Neuronal stem cell (in vitro differentiated cells): ENCODE measurements around the gene PRKG2.

Experiments used
- DNase-seq: peaks from one replicate; pipeline ENCODE4 v3.0.0-alpha.2; 2013; ENCODE audit warnings: low spot score
- H2AFZ ChIP-seq: one replicate; pipeline ENCODE4 v1.6.1; 2013; ENCODE audit warnings: mild to moderate bottlenecking, low read length, inconsistent platforms
- H2AK5ac ChIP-seq: 2 replicates; pipeline ENCODE4 v1.6.1; 2013; ENCODE audit warnings: low read depth, mild to moderate bottlenecking, inconsistent platforms, low read length, moderate library complexity, mixed read lengths
- H2BK120ac ChIP-seq: 2 replicates; pipeline ENCODE4 v1.6.1; 2013; ENCODE audit warnings: low read depth, mild to moderate bottlenecking, inconsistent platforms, low read length, moderate library complexity, mixed read lengths
- H2BK12ac ChIP-seq: one replicate; pipeline ENCODE4 v1.6.1; 2013; ENCODE audit warnings: low read length, inconsistent platforms
- H2BK15ac ChIP-seq: 2 replicates; pipeline ENCODE4 v1.6.1; 2013; ENCODE audit warnings: mild to moderate bottlenecking, low read length, inconsistent platforms, mixed read lengths
- H2BK5ac ChIP-seq: one replicate; pipeline ENCODE4 v1.6.1; 2013; ENCODE audit warnings: inconsistent platforms, mild to moderate bottlenecking, low read length, moderate library complexity
- H3K14ac ChIP-seq: one replicate; pipeline ENCODE4 v1.6.1; 2013; ENCODE audit warnings: low read length, inconsistent platforms
- H3K18ac ChIP-seq: 2 replicates; pipeline ENCODE4 v1.6.1; 2013; ENCODE audit warnings: low read length, inconsistent platforms
- H3K23ac ChIP-seq: 2 replicates; pipeline ENCODE4 v1.6.1; 2013; ENCODE audit warnings: low read depth, mild to moderate bottlenecking, mixed read lengths, low read length, inconsistent platforms; ENCODE audit not compliant: poor library complexity
- H3K27ac ChIP-seq: replicated peaks from 3 replicates; pipeline ENCODE4 v1.5.1; 2013; ENCODE audit warnings: low read length, inconsistent platforms
- H3K27me3 ChIP-seq, 3 experiments: 2 replicates each; pipeline ENCODE4 v1.6.1; 2013; ENCODE audit warnings: low read length in 3 of 3, mild to moderate bottlenecking in 2 of 3, inconsistent platforms in 1 of 3, low read depth in 1 of 3, mixed read lengths in 1 of 3, moderate library complexity in 1 of 3; ENCODE audit not compliant: control insufficient read depth in 3 of 3, insufficient read depth in 3 of 3
- H3K36me3 ChIP-seq, 2 donors: replicated peaks in 1 of 2; 2 replicates each; pipeline ENCODE4 v1.6.1; 2013; ENCODE audit warnings: low read length in 2 of 2; ENCODE audit not compliant: control insufficient read depth in 2 of 2, insufficient read depth in 2 of 2
- H3K4ac ChIP-seq: 2 replicates; pipeline ENCODE4 v1.6.1; 2013; ENCODE audit warnings: inconsistent platforms, mild to moderate bottlenecking, low read length, moderate library complexity
- H3K4me1 ChIP-seq, 2 donors: 1 replicate in 1 of 2; 2 replicates in 1 of 2; pipeline ENCODE4 v1.6.1; 2013; ENCODE audit warnings: low read length in 2 of 2, low read depth in 1 of 2; ENCODE audit not compliant: control insufficient read depth in 2 of 2, insufficient read depth in 1 of 2
- H3K4me2 ChIP-seq: one replicate; pipeline ENCODE4 v1.6.1; 2013; ENCODE audit warnings: mild to moderate bottlenecking, low read length, inconsistent platforms; ENCODE audit not compliant: insufficient read depth, poor library complexity, severe bottlenecking
- H3K4me3 ChIP-seq, 2 donors: 2 replicates each; pipeline ENCODE4 v1.5.1; 2013; ENCODE audit warnings: low read length in 2 of 2, mild to moderate bottlenecking in 2 of 2, inconsistent platforms in 1 of 2, moderate library complexity in 1 of 2
- H3K79me1 ChIP-seq: one replicate; pipeline ENCODE4 v1.6.1; 2013; ENCODE audit warnings: low read depth, mild to moderate bottlenecking, inconsistent platforms, low read length, moderate library complexity
- H3K9ac ChIP-seq: one replicate; pipeline ENCODE4 v1.6.1; 2013; ENCODE audit warnings: mild to moderate bottlenecking, low read depth, low read length, inconsistent platforms; ENCODE audit not compliant: poor library complexity
- H3K9me3 ChIP-seq, 2 donors: replicated peaks in 1 of 2; 2 replicates each; pipeline versions ENCODE3 to v1.6.1; 2013; ENCODE audit warnings: low read length in 2 of 2, mild to moderate bottlenecking in 2 of 2, inconsistent platforms in 1 of 2, low read depth in 1 of 2, mixed read lengths in 1 of 2, moderate library complexity in 1 of 2; ENCODE audit not compliant: control insufficient read depth in 2 of 2, insufficient read depth in 1 of 2
- H4K8ac ChIP-seq: one replicate; pipeline ENCODE4 v1.6.1; 2013; ENCODE audit warnings: low read depth, mild to moderate bottlenecking, inconsistent platforms, low read length, moderate library complexity
- H4K91ac ChIP-seq: one replicate; pipeline ENCODE4 v1.6.1; 2013; ENCODE audit warnings: low read length, low read depth, mild to moderate bottlenecking, inconsistent platforms; ENCODE audit not compliant: poor library complexity
- WGBS, 2 donors: extraction: QIAGEN DNeasy Blood & Tissue Kit; methylation state at CpG; one replicate each; pipeline ENCODE4 v1.1.7; 2013; ENCODE audit warnings: missing lambda C conversion rate in 2 of 2, mixed read lengths in 1 of 2; ENCODE audit not compliant: insufficient read length in 2 of 2, insufficient replicate concordance in 1 of 2; ENCODE audit errors: extremely low coverage in 2 of 2; 5-methylcytosine and 5-hydroxymethylcytosine counted together

Gene PRKG2

DNA sequence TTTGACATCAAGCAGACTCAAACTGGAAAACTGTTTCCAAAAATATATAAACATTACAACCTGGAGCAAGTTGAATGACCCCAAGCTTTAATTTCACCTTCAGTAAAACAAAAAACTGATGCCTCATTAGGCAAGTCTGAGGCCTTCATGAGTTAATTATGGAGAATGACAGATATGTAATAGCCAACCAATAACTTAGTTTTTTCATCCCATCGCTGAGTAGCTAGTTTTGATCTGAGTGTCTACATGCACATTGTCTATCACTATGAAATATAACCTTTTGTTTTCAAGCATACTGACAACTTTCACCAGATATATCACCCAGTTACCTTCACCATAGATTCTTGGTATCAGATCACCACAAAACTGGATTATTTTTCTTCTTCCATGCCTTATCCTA lies 16.4 kb downstream of the PRKG2 start:
- H3K36me3 ChIP-seq = no peaks in the 10 kb centered on the region
- no peak overlapping the region for H4K91ac ChIP-seq
- H2BK5ac ChIP-seq = no peak overlapping the region
- no peak overlapping the region for H2AFZ ChIP-seq
- no peak overlapping the region for H3K23ac ChIP-seq
- no peaks in the 10 kb centered on the region for H3K79me1 ChIP-seq
- no CpG with 5 or more reads among the region's 1 CpG for WGBS, 2 donors
- no peak overlapping the region for H3K27ac ChIP-seq
- no peak overlapping the region for H2BK15ac ChIP-seq
- no peak overlapping the region for H3K18ac ChIP-seq
- DNase-seq = no peak
- no peak overlapping the region for H2AK5ac ChIP-seq
- H3K14ac ChIP-seq = no peak overlapping the region
- H4K8ac ChIP-seq = no peak overlapping the region
- H3K4me1 ChIP-seq = peaks cover 0 to 2% of the 10 kb centered on the region in 2 donors
- H3K9ac ChIP-seq = no peak overlapping the region
- H2BK120ac ChIP-seq = no peak overlapping the region
- no peaks in the 10 kb centered on the region for H3K9me3 ChIP-seq
- no peak overlapping the region for H3K4ac ChIP-seq
- H3K27me3 ChIP-seq = no peaks in the 10 kb centered on the region
- H3K4me2 ChIP-seq = no peak overlapping the region
- H2BK12ac ChIP-seq = no peak overlapping the region
- H3K4me3 ChIP-seq = no peak overlapping the region

DNA sequence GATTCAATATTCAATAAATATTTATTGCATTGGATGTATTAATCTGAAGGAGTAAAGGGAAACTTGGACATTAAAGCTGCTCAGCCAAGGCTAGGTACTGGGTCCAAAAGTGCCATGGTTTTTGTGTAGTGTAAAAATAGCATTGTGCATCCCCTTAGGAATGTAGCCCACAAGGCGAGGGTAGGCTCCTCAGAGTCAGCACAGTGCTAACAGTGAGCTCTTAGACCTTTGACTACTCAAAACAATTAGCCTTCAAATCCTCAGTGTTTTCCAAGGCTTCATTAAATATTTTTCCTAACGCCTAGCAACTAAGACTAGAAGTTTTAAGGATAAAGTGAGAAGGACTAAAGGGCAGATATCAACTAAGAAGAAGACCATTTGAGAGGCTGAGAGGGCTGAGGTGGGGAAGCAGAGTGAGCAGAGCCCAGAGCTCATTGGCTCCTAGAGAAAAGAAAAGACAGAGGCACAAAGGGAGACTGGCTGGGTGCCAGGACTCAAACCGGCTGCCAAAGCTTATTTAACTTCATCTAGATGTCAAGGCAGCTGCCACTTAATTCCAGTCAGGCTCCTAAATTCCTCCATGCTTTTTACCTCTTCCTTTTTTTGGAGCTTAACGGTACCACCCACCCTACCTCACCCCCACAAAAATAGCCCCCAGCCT lies 17.0 kb downstream of the PRKG2 start:
- Histone ChIP-seq H4K91ac (no peak overlapping the region), H3K36me3 (no peaks in the 10 kb centered on the region), H3K4me1 (peaks cover 0 to 2% of the 10 kb centered on the region in 2 donors), H3K4me3 (no peak overlapping the region), H2BK12ac (no peak overlapping the region), H2AFZ (no peak overlapping the region), H2BK120ac (no peak overlapping the region), H3K18ac (no peak overlapping the region), H3K27me3 (no peaks in the 10 kb centered on the region), H3K4me2 (no peak overlapping the region), H2BK15ac (no peak overlapping the region), H3K9me3 (no peaks in the 10 kb centered on the region), H2BK5ac (no peak overlapping the region), H3K23ac (no peak overlapping the region), H3K4ac (no peak overlapping the region), H3K79me1 (no peaks in the 10 kb centered on the region), H3K27ac (no peak overlapping the region), H3K14ac (no peak overlapping the region), H2AK5ac (no peak overlapping the region), H3K9ac (no peak overlapping the region), H4K8ac (no peak overlapping the region)
- WGBS, 2 donors = no CpG with 5 or more reads among the region's 4 CpGs
- no peak for DNase-seq

DNA sequence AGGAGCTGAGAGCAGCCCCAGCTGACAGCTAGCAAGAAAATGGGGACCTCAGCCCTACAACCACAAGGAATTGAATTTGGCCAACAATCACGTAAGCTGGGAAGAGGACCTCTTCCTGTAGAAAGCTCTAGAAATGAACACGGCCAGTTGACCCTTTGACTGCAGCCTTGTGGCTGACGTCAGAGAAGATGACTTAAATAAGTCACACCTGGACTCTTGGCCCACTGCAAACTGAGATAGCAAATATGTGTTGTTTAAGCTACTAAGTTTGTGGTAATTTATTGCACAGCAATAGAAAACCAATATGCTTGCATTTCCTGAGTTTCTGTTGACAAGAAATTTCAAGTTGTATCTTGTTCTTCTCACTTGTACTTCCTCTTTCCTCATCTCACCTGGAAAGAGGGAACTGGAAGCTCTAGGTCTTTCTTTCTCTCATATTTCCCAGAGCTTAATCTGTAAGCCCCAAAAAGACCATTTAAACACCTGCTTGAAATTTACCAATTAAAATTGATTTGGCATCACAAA lies 18.8 kb downstream of the PRKG2 start:
- H4K8ac ChIP-seq = no peak overlapping the region
- WGBS, 2 donors = no CpG with 5 or more reads among the region's 3 CpGs

DNA sequence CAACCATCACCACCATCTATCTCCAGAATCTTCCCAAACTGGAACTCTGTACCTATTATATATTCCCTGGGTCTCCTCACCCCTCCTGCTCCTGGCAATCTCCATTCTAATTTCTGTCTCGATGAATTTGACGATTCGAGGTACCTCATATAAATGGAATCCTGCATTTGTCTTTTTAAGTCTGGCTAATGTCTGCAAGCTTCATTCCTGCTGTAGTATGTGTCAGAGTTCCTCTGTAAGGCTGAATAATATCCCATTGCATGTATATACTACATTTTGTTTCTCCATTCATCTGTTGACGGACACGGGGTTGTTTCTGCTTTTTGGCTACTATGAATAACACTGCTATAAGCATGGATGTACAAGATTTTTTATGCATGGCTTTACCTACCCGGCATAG lies 19.5 kb downstream of the PRKG2 start:
- no peak overlapping the region for H3K4ac ChIP-seq
- no peak overlapping the region for H3K4me2 ChIP-seq
- H2AK5ac ChIP-seq = no peak overlapping the region
- no peak overlapping the region for H3K27ac ChIP-seq
- no peak overlapping the region for H2BK15ac ChIP-seq
- H4K91ac ChIP-seq = no peak overlapping the region
- no peaks in the 10 kb centered on the region for H3K9me3 ChIP-seq
- H4K8ac ChIP-seq = no peak overlapping the region
- no peak overlapping the region for H3K14ac ChIP-seq
- H2BK5ac ChIP-seq = no peak overlapping the region
- H2BK12ac ChIP-seq = no peak overlapping the region
- no peak overlapping the region for H3K4me3 ChIP-seq
- no peak overlapping the region for H2AFZ ChIP-seq
- H3K9ac ChIP-seq = no peak overlapping the region
- H3K23ac ChIP-seq = no peak overlapping the region
- no peaks in the 10 kb centered on the region for H3K79me1 ChIP-seq
- H3K27me3 ChIP-seq = no peaks in the 10 kb centered on the region
- no peak overlapping the region for H2BK120ac ChIP-seq
- no peak for DNase-seq
- H3K36me3 ChIP-seq = no peaks in the 10 kb centered on the region
- peaks cover 0 to 2% of the 10 kb centered on the region in 2 donors for H3K4me1 ChIP-seq
- no CpG with 5 or more reads among the region's 6 CpGs for WGBS, 2 donors
- no peak overlapping the region for H3K18ac ChIP-seq

More for the DNA sequence above, 18.8 kb downstream of the PRKG2 start:
- Histone ChIP-seq H3K9me3 (no peaks in the 10 kb centered on the region), H3K14ac (no peak overlapping the region), H3K4ac (no peak overlapping the region), H3K27me3 (no peaks in the 10 kb centered on the region), H3K4me1 (peaks cover 0 to 2% of the 10 kb centered on the region in 2 donors), H3K27ac (no peak overlapping the region), H2BK12ac (no peak overlapping the region), H3K9ac (no peak overlapping the region), H4K91ac (no peak overlapping the region), H3K79me1 (no peaks in the 10 kb centered on the region), H2BK120ac (no peak overlapping the region), H2AFZ (no peak overlapping the region), H2AK5ac (no peak overlapping the region), H3K18ac (no peak overlapping the region), H2BK5ac (no peak overlapping the region), H3K4me2 (no peak overlapping the region), H3K36me3 (no peaks in the 10 kb centered on the region), H3K4me3 (no peak overlapping the region), H2BK15ac (no peak overlapping the region), H3K23ac (no peak overlapping the region)
- DNase-seq = no peak
